Measurements from ENCODE around the gene SH3BGRL3.
A peak's percentile ranks its signal among the peaks of the same experiment; 100 is the strongest.
"Not testable (repeated sequence)": the region's sequence is repeated elsewhere in the genome, so short reads cannot be mapped to it uniquely, and the experiment has no call there.

Gene SH3BGRL3

GRCh38 chr1:26279456-26280332 is at the start of gene SH3BGRL3:
TSS of gene SH3BGRL3 (plus strand) at chr1:26280086. CDS start at chr1:26280156, 70 bp downstream.
- peak; percentile 91 for DNase-seq

- not testable (repeated sequence) for DNase-seq
Observed at GRCh38 chr1:26230682-26231081, 49.2 kb upstream of the SH3BGRL3 start.

- DNase-seq: peak; percentile 99
Observed at GRCh38 chr1:26233903-26234643, 45.8 kb upstream of the SH3BGRL3 start, which contains the start of gene CEP85. TSS of gene CEP85 (plus strand) at chr1:26234200. CDS start at chr1:26239784, 5,584 bp downstream.

GRCh38 chr1:26234644-26235370 is 45.1 kb upstream of the SH3BGRL3 start:
- DNase-seq: no peak

- no peak for DNase-seq
Observed at GRCh38 chr1:26237230-26237966, 42.5 kb upstream of the SH3BGRL3 start.

GRCh38 chr1:26239936-26240335 is 40.0 kb upstream of the SH3BGRL3 start:
- DNase-seq: no peak

- DNase-seq: no peak
Observed at GRCh38 chr1:26252718-26253117, 27.2 kb upstream of the SH3BGRL3 start.

GRCh38 chr1:26254404-26254803 is 25.5 kb upstream of the SH3BGRL3 start:
- no peak for DNase-seq

- DNase-seq: no peak
Observed at GRCh38 chr1:26257222-26257621, 22.7 kb upstream of the SH3BGRL3 start.

GRCh38 chr1:26259005-26259404 is 20.9 kb upstream of the SH3BGRL3 start:
- no peak for DNase-seq

- DNase-seq: no peak
Observed at GRCh38 chr1:26259578-26259977, 20.3 kb upstream of the SH3BGRL3 start.

- no peak for DNase-seq
Observed at GRCh38 chr1:26263212-26263611, 16.7 kb upstream of the SH3BGRL3 start.

GRCh38 chr1:26265405-26265804 is 14.5 kb upstream of the SH3BGRL3 start:
- DNase-seq: no peak

- DNase-seq: no peak
Observed at GRCh38 chr1:26268290-26269197, 11.3 kb upstream of the SH3BGRL3 start.

- DNase-seq: no peak
Observed at GRCh38 chr1:26269198-26269550, 10.7 kb upstream of the SH3BGRL3 start.

GRCh38 chr1:26274801-26275425 is 5.0 kb upstream of the SH3BGRL3 start:
- DNase-seq: no peak

GRCh38 chr1:26275580-26276431 is 4.1 kb upstream of the SH3BGRL3 start:
- peak; percentile 90 for DNase-seq

GRCh38 chr1:26276432-26276838 is 3.5 kb upstream of the SH3BGRL3 start:
- DNase-seq: no peak

GRCh38 chr1:26277261-26277661 is 2.6 kb upstream of the SH3BGRL3 start:
- DNase-seq: no peak

- no peak for DNase-seq
Observed at GRCh38 chr1:26277719-26278118, 2.2 kb upstream of the SH3BGRL3 start.
